AG10803 (cell line): ENCODE measurements around the gene LMCD1.

Source experiments
- DNase-seq: peaks from one replicate; pipeline ENCODE4 v3.0.0; 2010; ENCODE audit warnings: low read depth
- H3K4me3 ChIP-seq: 2 replicates; pipeline ENCODE4 v1.5.1; 2011; ENCODE audit warnings: mild to moderate bottlenecking, low read length, control low read depth
- TF ChIP-seq, protein P1 (sequence below): conservative IDR thresholded peaks from 2 replicates; pipeline ENCODE4 v1.5.1; 2011; ENCODE audit warnings: mild to moderate bottlenecking, low read length, control low read depth, inconsistent platforms

Gene LMCD1

DNA sequence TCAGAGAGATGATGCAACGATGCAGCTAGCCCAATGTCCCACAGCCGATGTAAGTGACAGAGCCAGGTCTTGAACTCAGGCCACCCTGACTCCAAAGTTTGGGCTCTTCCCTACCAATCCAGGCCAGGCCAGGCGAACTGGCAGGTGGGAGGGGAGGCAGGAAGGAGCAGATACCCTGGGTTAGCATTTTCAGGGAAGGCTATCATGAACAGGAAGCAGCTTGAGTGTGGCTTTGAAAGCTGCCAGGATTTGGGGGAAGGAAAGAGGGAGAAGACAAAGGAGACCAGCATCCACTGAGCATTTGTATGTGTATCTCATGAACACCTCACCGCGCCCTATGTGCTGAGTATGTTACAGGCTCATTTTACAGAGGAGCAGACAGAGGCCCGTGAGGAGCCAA is 38.8 kb downstream of the LMCD1 start:
- DNase-seq, result no peak
- TF ChIP-seq, protein P1, sequence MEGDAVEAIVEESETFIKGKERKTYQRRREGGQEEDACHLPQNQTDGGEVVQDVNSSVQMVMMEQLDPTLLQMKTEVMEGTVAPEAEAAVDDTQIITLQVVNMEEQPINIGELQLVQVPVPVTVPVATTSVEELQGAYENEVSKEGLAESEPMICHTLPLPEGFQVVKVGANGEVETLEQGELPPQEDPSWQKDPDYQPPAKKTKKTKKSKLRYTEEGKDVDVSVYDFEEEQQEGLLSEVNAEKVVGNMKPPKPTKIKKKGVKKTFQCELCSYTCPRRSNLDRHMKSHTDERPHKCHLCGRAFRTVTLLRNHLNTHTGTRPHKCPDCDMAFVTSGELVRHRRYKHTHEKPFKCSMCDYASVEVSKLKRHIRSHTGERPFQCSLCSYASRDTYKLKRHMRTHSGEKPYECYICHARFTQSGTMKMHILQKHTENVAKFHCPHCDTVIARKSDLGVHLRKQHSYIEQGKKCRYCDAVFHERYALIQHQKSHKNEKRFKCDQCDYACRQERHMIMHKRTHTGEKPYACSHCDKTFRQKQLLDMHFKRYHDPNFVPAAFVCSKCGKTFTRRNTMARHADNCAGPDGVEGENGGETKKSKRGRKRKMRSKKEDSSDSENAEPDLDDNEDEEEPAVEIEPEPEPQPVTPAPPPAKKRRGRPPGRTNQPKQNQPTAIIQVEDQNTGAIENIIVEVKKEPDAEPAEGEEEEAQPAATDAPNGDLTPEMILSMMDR, result no peak
- no peak overlapping the region for H3K4me3 ChIP-seq

DNA sequence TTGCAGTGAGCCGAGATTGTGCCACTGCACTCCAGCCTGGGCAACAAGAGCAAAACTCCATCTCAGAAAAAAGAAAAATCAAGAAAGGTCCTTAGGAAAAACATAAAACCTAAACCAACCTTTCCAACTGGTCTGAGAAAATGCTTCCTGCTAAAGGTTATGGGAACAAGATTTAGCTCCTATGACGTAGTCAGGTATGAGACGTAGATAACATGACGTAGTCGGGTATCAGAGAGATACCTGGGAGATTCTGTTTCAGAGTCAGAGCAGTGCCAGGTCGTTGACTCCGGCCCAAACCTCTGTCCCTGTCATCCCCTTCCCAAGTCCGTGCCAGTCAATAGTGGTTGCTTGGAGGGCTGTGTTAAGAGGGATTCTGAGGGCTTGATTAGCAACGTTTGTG is 39.9 kb downstream of the LMCD1 start:
- no peak for DNase-seq
- H3K4me3 ChIP-seq, result no peak overlapping the region
- TF ChIP-seq, protein P1, result no peak

DNA sequence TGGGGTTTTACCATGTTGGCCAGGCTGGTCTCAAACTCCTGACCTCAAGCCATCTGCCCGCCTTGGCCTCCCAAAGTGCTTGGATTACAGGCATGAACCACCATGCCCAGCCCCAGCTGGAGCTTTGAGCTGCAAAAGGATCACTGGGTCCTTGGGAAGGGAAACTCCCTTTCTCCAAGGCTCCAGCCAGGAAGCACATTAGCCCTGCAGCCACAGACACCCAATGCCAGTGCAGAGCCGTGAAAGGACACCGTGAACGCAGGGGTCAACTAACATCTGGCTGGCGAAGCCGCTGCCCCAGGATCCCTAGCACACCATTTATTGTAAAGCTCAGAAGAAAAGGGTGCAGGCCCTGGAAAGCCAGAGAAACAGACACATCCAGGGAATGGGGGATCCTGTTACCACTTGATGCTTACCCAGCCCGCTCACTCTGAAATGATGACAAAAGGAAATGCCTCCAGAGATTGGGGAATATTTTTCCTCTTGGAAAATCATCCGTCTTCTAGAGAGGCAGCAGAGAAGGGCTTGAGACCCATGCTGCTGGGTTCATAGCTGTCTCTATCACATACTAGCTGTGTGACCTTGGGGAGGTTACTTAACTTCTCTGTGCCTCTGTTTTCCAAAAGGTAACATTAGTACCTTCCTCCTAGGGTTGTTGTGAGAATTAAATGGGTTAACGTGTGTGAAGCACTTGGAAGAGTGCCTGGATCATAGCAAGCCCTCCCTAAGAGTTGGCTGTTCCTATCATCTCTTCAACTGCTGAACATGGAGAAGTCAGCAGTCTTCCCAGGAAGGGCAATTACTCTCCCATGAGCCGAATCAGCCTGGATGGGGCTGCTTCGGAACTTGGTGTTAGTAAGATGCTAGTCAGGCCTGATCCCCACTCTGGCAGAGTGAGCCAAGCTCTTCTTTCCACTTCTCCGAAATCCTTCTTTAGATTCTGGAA is 40.8 kb downstream of the LMCD1 start:
- no peak overlapping the region for H3K4me3 ChIP-seq
- TF ChIP-seq, protein P1, result no peak
- no peak for DNase-seq

DNA sequence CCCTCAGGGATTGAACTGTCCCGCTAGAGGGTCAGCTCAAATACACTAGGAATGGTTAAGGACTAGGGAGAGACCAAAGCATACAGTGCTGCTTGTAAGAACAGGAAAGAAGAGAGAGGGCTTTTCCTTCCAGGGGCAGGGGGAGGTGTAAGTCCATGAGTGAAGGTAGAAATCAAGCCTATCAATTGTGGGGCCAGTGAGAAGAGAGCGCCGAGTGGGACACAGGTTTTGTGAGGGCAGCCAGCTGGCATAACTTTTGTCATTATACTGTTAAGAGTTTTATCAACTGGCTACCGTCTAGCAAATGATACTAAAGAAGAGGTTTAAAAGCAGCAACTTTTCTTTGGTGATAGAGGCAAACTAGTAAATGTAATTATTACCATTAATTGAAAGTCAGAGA is 45.0 kb downstream of the LMCD1 start:
- no peak overlapping the region for H3K4me3 ChIP-seq
- DNase-seq, result no peak
- TF ChIP-seq, protein P1, result no peak

DNA sequence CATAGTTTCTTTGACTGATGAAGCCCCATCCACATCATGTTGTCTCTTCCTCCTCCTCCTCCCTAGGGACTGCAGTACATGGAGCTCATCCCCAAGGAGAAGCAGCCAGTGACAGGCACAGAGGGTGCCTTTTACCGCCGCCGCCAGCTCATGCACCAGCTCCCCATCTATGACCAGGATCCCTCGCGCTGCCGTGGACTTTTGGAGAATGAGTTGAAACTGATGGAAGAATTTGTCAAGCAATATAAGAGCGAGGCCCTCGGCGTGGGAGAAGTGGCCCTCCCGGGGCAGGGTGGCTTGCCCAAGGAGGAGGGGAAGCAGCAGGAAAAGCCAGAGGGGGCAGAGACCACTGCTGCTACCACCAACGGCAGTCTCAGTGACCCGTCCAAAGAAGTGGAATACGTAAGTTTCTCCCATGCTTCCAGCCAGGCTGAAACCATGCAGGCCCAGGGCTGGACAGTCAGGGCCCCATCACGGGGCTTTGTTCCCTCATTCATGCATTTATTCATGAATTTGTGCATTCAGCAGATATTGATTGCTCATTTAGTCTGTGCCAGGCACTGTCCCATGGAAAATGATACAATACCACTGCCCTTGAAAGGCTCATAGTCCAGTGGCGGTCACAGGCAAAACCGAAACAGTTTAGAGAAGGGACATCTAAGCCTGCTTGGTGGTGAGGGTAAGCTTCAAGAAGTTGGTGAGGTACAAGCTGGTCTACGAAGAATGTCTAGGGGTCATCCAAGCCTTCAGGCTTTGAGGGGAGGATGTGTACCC is 47.1 kb downstream of the LMCD1 start:
- H3K4me3 ChIP-seq, result no peak overlapping the region
- DNase-seq, result no peak
- TF ChIP-seq, protein P1, result no peak

DNA sequence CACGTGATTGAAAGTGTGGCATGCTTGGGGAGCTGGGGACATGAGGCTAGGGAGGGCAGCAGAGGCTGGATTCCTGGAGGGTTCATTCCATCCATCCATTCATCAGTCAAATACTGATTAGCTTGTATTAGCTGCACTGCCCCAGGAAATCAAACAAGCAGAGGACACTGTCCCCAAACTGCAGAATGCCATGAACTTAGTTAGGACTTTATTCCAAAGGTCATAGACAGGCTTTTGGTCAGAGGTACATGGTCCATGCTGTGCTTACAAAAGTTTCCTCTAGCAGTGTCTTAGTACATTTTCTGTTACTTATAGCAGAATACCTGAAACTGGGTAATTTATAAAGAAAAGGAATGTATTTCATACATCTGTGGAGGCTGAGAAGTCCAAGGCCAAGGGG is 47.7 kb downstream of the LMCD1 start:
- no peak for DNase-seq
- no peak overlapping the region for H3K4me3 ChIP-seq
- TF ChIP-seq, protein P1, result no peak
